MM.1S (cell line): ENCODE measurements around the gene TMEM187.

Source experiments
- DNase-seq: peaks from one replicate; pipeline ENCODE4 v3.0.0-alpha.2; 2015
- H2AFZ ChIP-seq: fragments of 300-600 bp; sonication (generic); 2 replicates; pipeline ENCODE4 v1.6.0; 2016; ENCODE audit warnings: antibody characterized with exemption, low read length
- H3F3A ChIP-seq: fragments of 300-600 bp; sonication (generic); 2 replicates; pipeline ENCODE4 v1.6.1; 2016; ENCODE audit warnings: mild to moderate bottlenecking, antibody characterized with exemption, low read length, moderate library complexity, mixed read lengths; ENCODE audit not compliant: insufficient read depth
- H3K27ac ChIP-seq: fragments of 300-600 bp; sonication (generic); 2 replicates; pipeline ENCODE4 v1.5.1; 2016; ENCODE audit warnings: mild to moderate bottlenecking, low read length
- H3K27me3 ChIP-seq: fragments of 300-600 bp; sonication (generic); replicated peaks from 2 replicates; pipeline ENCODE4 v1.6.0; 2016; ENCODE audit warnings: low read length; ENCODE audit not compliant: insufficient read depth
- H3K36me3 ChIP-seq: fragments of 300-600 bp; sonication (generic); replicated peaks from 2 replicates; pipeline ENCODE4 v1.6.1; 2016; ENCODE audit warnings: mild to moderate bottlenecking, low read length, mixed read lengths; ENCODE audit not compliant: insufficient read depth
- H3K4me1 ChIP-seq: fragments of 300-600 bp; sonication (generic); 2 replicates; pipeline ENCODE4 v1.6.1; 2016; ENCODE audit warnings: low read length, mixed read lengths
- H3K4me2 ChIP-seq: fragments of 300-600 bp; sonication (generic); 2 replicates; pipeline ENCODE4 v1.6.0; 2016; ENCODE audit warnings: low read depth, low read length
- H3K4me3 ChIP-seq: fragments of 300-600 bp; sonication (generic); 2 replicates; pipeline ENCODE4 v1.5.1; 2016; ENCODE audit warnings: low read length, mixed read lengths
- H3K79me2 ChIP-seq: fragments of 300-600 bp; sonication (generic); 2 replicates; pipeline ENCODE4 v1.6.1; 2016; ENCODE audit warnings: mixed run types, low read length, mixed read lengths
- H3K9ac ChIP-seq: fragments of 300-600 bp; sonication (generic); 2 replicates; pipeline ENCODE4 v1.6.1; 2016; ENCODE audit warnings: low read length, mixed read lengths
- H3K9me2 ChIP-seq: fragments of 300-600 bp; sonication (generic); replicated peaks from 2 replicates; pipeline ENCODE4 v1.6.1; 2016; ENCODE audit warnings: mild to moderate bottlenecking, low read length, mixed read lengths; ENCODE audit not compliant: insufficient read depth
- H3K9me3 ChIP-seq: fragments of 300-600 bp; sonication (generic); replicated peaks from 2 replicates; pipeline ENCODE4 v1.6.1; 2016; ENCODE audit warnings: mild to moderate bottlenecking, low read length, mixed read lengths; ENCODE audit not compliant: insufficient read depth
- H4K20me1 ChIP-seq: fragments of 300-600 bp; sonication (generic); 2 replicates; pipeline ENCODE4 v1.6.1; 2016; ENCODE audit warnings: mild to moderate bottlenecking, low read length, moderate library complexity, mixed read lengths; ENCODE audit not compliant: insufficient read depth
- CTCF ChIP-seq: fragments of 300-600 bp; sonication (generic); IDR thresholded peaks from 2 replicates; pipeline ENCODE4 v1.5.1; 2016; ENCODE audit warnings: antibody characterized with exemption, low read length, mixed read lengths
- EZH2 ChIP-seq: fragments of 300-600 bp; sonication (generic); optimal IDR thresholded peaks from 2 replicates; pipeline ENCODE3; 2017; ENCODE audit warnings: low read depth, mild to moderate bottlenecking, antibody characterized with exemption, low read length, mixed read lengths
- EZH2phosphoT487 ChIP-seq: fragments of 300-600 bp; sonication (generic); IDR thresholded peaks from 2 replicates; pipeline ENCODE4 v1.6.1; 2018; ENCODE audit warnings: antibody characterized with exemption, low read length

The TMEM187 gene

GRCh38 chrX:153944800-153945150 lies 27.8 kb upstream of the TMEM187 start:
- Histone ChIP-seq H3K9ac (peak overlapping the region; percentile 61; the same call in 1 of the 2 replicates), H3K4me1 (no peaks in the 10 kb centered on the region), H3K36me3 (no peaks in the 10 kb centered on the region)

GRCh38 chrX:153945956-153946943 lies 26.3 kb upstream of the TMEM187 start:
- H3K9me3 ChIP-seq = no peaks in the 10 kb centered on the region
- no peak overlapping the region for H3K4me3 ChIP-seq
- H3K4me2 ChIP-seq = no peak overlapping the region
- H3K9ac ChIP-seq = no peak overlapping the region
- H3K36me3 ChIP-seq = no peaks in the 10 kb centered on the region
- no peaks in the 10 kb centered on the region for H3K27me3 ChIP-seq
- H3K9me2 ChIP-seq = no peaks in the 10 kb centered on the region
- TF ChIP-seq EZH2 (no peak), CTCF (no peak), EZH2phosphoT487 (no peak)
- H3K27ac ChIP-seq = no peak overlapping the region
- no peak overlapping the region for H2AFZ ChIP-seq
- DNase-seq = no peak
- H4K20me1 ChIP-seq = no peaks in the 10 kb centered on the region
- no peaks in the 10 kb centered on the region for H3K4me1 ChIP-seq
- peaks cover 10% of the 10 kb centered on the region; the same call in 1 of the 2 replicates for H3K79me2 ChIP-seq
- peaks cover 3% of the 10 kb centered on the region; the same call in 1 of the 2 replicates for H3F3A ChIP-seq

More at GRCh38 chrX:153944800-153945150, 27.8 kb upstream of the TMEM187 start:
- peak overlapping the region; percentile 77; the same call in 1 of the 2 replicates for H3K4me2 ChIP-seq
- peak overlapping the region; percentile 70 for H2AFZ ChIP-seq
- DNase-seq = no peak
- H3K27me3 ChIP-seq = no peaks in the 10 kb centered on the region
- peak overlapping the region; percentile 63 for H3K4me3 ChIP-seq
- no peaks in the 10 kb centered on the region for H3K9me3 ChIP-seq
- no peaks in the 10 kb centered on the region for H3K9me2 ChIP-seq
- no peaks in the 10 kb centered on the region for H4K20me1 ChIP-seq
- no peak overlapping the region for H3K27ac ChIP-seq
- TF ChIP-seq CTCF (no peak), EZH2 (no peak), EZH2phosphoT487 (no peak)
- H3K79me2 ChIP-seq = peaks cover 10% of the 10 kb centered on the region; the same call in 1 of the 2 replicates
- H3F3A ChIP-seq = peaks cover 3% of the 10 kb centered on the region; the same call in 1 of the 2 replicates

GRCh38 chrX:153947009-153947769 lies 25.4 kb upstream of the TMEM187 start:
- no peak overlapping the region for H3K27ac ChIP-seq
- H3K9me3 ChIP-seq = no peaks in the 10 kb centered on the region
- H3F3A ChIP-seq = peaks cover 3% of the 10 kb centered on the region; the same call in 1 of the 2 replicates
- peak; percentile 83 for DNase-seq
- no peaks in the 10 kb centered on the region for H3K27me3 ChIP-seq
- no peaks in the 10 kb centered on the region for H3K4me1 ChIP-seq
- no peaks in the 10 kb centered on the region for H3K9me2 ChIP-seq
- no peak overlapping the region for H3K4me3 ChIP-seq
- H3K36me3 ChIP-seq = no peaks in the 10 kb centered on the region
- no peaks in the 10 kb centered on the region for H4K20me1 ChIP-seq
- no peak overlapping the region for H3K9ac ChIP-seq
- no peak overlapping the region for H3K4me2 ChIP-seq
- H3K79me2 ChIP-seq = peaks cover 12% of the 10 kb centered on the region; the same call in 1 of the 2 replicates
- TF ChIP-seq EZH2phosphoT487 = no peak
- TF ChIP-seq CTCF = peak; percentile 88
- no peak for TF ChIP-seq EZH2
- H2AFZ ChIP-seq = no peak overlapping the region
